Measurements from ENCODE around the gene ARL6.

ARL6 gene

DNA sequence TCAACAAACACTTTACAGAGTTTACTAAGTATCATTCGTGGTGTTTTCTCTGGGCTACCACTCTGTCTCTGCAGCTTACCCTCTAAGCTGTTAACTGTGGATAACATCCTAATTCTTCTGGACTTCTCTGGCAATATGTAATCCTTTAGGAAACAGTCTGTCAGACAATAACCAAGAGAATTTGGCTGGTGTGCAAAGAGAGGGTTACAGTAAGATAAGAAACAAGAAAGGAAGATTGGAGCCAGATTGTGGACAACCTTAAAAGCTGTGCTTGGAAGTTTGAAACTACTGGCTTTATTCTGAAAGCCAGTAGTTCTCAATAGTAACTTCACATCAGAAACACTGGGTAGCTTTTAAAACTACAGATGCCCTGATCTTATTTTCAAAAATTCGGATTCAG lies 778 bp downstream of the ARL6 start:
- no peak for TF ChIP-seq POLR2AphosphoS5 (IDR thresholded peaks at IDR 0.05; ENCODE audit: low read depth, low read length)
- TF ChIP-seq, protein P1, sequence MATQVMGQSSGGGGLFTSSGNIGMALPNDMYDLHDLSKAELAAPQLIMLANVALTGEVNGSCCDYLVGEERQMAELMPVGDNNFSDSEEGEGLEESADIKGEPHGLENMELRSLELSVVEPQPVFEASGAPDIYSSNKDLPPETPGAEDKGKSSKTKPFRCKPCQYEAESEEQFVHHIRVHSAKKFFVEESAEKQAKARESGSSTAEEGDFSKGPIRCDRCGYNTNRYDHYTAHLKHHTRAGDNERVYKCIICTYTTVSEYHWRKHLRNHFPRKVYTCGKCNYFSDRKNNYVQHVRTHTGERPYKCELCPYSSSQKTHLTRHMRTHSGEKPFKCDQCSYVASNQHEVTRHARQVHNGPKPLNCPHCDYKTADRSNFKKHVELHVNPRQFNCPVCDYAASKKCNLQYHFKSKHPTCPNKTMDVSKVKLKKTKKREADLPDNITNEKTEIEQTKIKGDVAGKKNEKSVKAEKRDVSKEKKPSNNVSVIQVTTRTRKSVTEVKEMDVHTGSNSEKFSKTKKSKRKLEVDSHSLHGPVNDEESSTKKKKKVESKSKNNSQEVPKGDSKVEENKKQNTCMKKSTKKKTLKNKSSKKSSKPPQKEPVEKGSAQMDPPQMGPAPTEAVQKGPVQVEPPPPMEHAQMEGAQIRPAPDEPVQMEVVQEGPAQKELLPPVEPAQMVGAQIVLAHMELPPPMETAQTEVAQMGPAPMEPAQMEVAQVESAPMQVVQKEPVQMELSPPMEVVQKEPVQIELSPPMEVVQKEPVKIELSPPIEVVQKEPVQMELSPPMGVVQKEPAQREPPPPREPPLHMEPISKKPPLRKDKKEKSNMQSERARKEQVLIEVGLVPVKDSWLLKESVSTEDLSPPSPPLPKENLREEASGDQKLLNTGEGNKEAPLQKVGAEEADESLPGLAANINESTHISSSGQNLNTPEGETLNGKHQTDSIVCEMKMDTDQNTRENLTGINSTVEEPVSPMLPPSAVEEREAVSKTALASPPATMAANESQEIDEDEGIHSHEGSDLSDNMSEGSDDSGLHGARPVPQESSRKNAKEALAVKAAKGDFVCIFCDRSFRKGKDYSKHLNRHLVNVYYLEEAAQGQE (IDR thresholded peaks at IDR 0.05; ENCODE audit: insufficient read depth in 1 of 2, low read depth in 2 of 2, low read length in 2 of 2), result no peak
- no peak for TF ChIP-seq FOXP2 (optimal IDR thresholded peaks at IDR 0.05; ENCODE audit: borderline replicate concordance, extremely low read depth, extremely low read length, insufficient read depth)
- TF ChIP-seq SIN3A (IDR thresholded peaks at IDR 0.05; ENCODE audit: borderline replicate concordance, insufficient read depth, low read length), result no peak
- no peak for TF ChIP-seq TAF1 (IDR thresholded peaks at IDR 0.05; ENCODE audit: borderline replicate concordance, insufficient read depth, low read length)

DNA sequence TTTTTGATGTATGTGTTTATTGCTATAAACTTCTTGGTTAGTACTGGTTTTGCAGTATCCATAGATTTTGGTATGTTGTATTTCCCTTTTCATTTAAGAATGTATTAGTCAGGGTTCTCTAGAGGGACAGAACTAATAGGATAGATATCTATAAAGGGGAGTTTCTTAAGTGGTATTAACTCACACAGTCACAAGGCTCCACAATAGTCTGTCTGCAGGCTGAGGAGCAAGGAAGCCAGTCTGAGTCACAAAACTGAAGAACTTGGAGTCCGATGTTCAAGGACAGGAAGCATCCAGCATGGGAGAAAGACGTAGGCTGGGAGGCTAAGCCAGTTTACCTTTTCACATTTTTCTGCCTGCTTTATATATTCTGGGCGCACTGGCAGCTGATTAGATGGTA lies 8.4 kb downstream of the ARL6 start:
- no peak for TF ChIP-seq POLR2AphosphoS5 (IDR thresholded peaks at IDR 0.05; ENCODE audit: low read depth, low read length)
- TF ChIP-seq, protein P1 (IDR thresholded peaks at IDR 0.05; ENCODE audit: insufficient read depth in 1 of 2, low read depth in 2 of 2, low read length in 2 of 2), result no peak
- no peak for TF ChIP-seq FOXP2 (optimal IDR thresholded peaks at IDR 0.05; ENCODE audit: borderline replicate concordance, extremely low read depth, extremely low read length, insufficient read depth)
- TF ChIP-seq SIN3A (IDR thresholded peaks at IDR 0.05; ENCODE audit: borderline replicate concordance, insufficient read depth, low read length), result no peak
- no peak for TF ChIP-seq TAF1 (IDR thresholded peaks at IDR 0.05; ENCODE audit: borderline replicate concordance, insufficient read depth, low read length)

DNA sequence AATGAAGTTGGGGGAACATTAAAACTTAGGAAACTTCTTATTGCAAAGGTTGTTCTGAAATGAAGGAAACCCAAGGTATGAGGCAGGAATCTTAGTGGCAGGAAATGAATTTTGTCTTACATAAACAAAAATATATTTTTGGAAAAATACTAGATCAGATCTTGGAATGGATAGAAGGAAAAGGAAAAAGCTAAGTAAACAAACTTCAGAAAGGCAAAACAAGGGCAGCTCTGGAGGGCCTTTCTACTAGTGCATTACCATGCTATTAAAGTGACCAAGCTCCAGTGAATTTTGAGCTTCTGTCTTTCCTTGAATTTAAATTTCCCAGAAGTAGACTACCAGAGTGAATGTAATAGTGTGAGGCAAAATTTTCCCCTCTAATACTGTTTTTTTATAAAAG lies 13.6 kb downstream of the ARL6 start:
- TF ChIP-seq, protein P1 (IDR thresholded peaks at IDR 0.05; ENCODE audit: insufficient read depth in 1 of 2, low read depth in 2 of 2, low read length in 2 of 2), result no peak
- TF ChIP-seq TAF1 (IDR thresholded peaks at IDR 0.05; ENCODE audit: borderline replicate concordance, insufficient read depth, low read length) (no peak), POLR2AphosphoS5 (IDR thresholded peaks at IDR 0.05; ENCODE audit: low read depth, low read length) (no peak), FOXP2 (optimal IDR thresholded peaks at IDR 0.05; ENCODE audit: borderline replicate concordance, extremely low read depth, extremely low read length, insufficient read depth) (no peak), SIN3A (IDR thresholded peaks at IDR 0.05; ENCODE audit: borderline replicate concordance, insufficient read depth, low read length) (no peak)

DNA sequence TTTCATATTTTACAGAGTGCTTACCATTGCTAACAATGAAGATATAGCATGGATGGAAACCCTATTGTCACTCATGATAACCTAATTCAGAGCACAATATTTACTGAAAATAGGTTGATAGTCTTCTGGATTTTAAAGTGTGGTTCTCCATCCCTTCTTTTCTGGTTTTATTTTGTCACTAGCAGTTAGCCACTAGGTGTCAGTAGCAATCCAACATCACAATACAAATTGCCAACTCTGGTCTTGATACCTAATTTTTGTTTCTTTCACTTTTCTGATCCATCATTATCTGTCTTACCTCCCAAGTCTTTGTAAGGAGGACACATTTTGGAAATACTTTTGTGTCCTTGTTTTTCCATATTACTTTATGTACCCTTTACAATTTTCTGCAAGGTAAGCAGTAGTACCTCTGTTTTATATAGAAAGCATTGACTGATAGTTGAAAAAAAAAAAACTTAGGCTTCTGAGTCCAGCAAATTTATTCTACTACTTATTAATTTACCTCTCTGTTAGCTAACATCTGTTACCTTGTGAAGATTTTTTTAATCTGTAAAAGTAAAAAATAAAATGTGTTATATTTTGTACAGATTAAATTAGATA lies 29.0 kb downstream of the ARL6 start:
- TF ChIP-seq POLR2AphosphoS5 (IDR thresholded peaks at IDR 0.05; ENCODE audit: low read depth, low read length), result no peak
- TF ChIP-seq TAF1 (IDR thresholded peaks at IDR 0.05; ENCODE audit: borderline replicate concordance, insufficient read depth, low read length), result no peak
- no peak for TF ChIP-seq SIN3A (IDR thresholded peaks at IDR 0.05; ENCODE audit: borderline replicate concordance, insufficient read depth, low read length)
- TF ChIP-seq, protein P1 (IDR thresholded peaks at IDR 0.05; ENCODE audit: insufficient read depth in 1 of 2, low read depth in 2 of 2, low read length in 2 of 2), result no peak
- TF ChIP-seq FOXP2 (optimal IDR thresholded peaks at IDR 0.05; ENCODE audit: borderline replicate concordance, extremely low read depth, extremely low read length, insufficient read depth), result no peak

All from PFSK-1 (cell line).